Cerebellar nuclear complex (tissue), 1 donor: ENCODE measurements around the gene PAQR8.
A peak's percentile ranks its signal among the peaks of the same experiment; 100 is the strongest.

ENCODE experiments used
- DNase-seq, 2 experiments: peaks; one replicate each; lab custom pipeline; 2025; lab: John Stamatoyannopoulos, UW

PAQR8 gene, protein sequence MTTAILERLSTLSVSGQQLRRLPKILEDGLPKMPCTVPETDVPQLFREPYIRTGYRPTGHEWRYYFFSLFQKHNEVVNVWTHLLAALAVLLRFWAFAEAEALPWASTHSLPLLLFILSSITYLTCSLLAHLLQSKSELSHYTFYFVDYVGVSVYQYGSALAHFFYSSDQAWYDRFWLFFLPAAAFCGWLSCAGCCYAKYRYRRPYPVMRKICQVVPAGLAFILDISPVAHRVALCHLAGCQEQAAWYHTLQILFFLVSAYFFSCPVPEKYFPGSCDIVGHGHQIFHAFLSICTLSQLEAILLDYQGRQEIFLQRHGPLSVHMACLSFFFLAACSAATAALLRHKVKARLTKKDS

DNA sequence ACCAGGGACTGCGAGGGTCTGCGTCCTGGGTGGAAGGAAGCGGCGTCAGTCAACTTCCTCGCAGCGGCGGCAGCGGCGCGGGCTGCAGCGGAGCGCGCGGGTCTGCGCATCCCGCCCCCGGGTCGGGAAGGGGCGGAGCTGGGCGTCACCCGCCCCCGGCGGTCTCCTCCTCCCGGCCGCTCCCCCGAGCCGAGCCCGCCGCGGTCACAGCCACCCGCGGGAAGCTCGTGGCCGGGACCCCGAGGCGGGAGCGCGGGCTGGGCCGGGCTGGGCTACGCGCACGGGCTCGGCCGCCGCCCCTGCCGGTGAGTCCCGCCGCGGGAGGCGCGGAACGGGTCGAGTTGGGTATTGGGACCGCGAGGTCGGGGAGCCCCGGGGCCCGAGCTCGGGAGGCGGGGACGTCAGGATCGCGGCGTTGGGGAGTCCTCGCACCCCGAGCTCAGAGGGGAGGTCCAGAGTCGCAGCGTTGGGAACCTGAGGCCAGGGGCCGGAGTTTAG is at the start of gene PAQR8:
Gene PAQR8, plus strand, starts transcription at position 207 of the 498 bp plus-strand sequence. CDS start 41,063 bp downstream, outside the sequence.
- DNase-seq: peak in 1 of 2 experiments; percentile 28

DNA sequence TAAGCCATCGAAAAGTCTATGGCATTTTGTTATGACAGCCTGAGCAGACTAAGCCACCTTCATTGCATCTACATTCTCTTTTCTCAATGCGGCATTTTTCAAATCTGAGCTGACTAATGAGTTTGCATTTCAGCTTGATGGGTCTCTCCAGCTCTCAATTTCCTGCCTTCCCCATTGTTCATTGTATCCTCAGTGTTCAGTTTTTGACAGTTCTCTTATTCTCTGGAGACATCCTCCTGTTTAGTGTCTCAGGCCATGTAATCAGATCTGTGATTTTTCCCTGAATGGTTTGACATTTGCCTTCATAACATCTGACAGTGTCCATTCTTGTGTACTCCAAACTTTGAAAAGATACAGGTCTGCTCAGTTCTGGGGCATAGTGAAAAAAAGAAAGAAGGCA is 49.5 kb upstream of the PAQR8 start:
- no peak for DNase-seq

DNA sequence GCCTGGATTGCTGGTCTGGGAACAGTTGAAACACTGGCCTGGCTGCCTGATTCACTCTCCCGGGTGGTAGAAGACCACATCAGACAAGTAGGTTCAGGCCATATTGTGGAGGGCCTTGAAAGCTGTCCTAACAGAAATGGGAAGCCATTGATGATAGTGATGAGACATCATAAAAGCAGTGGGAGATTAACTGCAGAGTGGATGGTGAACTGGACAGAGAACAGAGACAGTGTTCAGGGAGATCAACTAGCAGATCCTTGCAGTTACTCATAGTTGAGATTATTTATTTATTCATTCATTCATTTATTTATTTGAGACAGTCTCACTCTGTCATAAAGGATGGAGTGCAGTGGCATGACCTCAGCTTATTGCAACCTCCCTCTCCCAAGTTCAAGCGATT is 47.2 kb upstream of the PAQR8 start:
- DNase-seq: no peak

DNA sequence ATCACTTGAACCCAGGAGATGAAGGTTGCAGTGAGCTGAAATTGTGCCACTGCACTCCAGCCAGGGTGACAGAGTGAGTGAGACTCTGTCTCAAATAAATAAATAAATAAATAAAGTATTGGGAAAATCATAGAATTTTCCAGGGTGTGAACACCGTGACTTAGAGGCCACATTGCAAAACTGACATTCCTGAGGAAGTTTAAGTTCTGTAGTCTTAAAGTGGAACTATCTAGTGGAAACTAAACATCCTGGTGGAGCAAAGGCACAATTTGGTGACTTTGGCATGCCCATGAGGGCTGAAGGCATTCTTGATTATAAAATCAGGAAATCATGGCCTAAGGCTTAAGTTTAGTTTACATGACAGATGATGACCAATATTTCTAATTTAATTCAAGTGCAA is 44.7 kb upstream of the PAQR8 start:
- DNase-seq: no peak

DNA sequence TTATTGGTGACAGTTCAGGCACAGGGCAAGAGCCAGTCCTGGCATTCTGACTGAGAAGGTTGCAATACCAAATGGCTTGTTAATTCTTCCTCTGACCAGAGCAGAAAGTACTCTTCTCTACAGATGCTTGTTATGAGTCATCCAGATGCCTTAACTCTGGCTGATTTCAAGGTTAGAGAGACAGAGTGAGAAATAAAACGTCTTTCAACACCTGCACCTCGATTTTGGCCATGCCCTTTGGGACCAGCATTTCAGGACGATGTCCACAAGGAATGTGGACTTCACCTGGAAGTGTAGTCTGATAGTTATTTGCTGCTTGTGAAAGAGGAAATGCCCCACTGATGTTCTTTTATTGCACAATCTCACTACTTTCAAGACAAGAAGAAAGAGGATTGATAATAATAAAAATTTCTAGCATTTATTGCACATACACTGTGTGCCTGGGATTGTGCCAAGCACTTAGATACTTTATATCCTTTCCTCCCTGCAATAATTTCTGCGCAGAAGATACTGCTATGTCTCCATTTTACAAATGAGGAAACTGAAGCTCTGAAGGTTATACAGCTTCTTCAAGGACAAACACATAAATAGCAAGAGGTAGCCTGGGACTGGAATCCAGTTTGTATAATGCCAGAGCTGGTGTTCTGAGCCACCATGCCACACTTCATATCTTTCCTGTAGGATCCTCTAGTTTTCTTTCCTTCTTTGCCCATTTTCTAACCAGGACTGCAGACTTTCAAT is 43.9 kb upstream of the PAQR8 start:
- no peak for DNase-seq

DNA sequence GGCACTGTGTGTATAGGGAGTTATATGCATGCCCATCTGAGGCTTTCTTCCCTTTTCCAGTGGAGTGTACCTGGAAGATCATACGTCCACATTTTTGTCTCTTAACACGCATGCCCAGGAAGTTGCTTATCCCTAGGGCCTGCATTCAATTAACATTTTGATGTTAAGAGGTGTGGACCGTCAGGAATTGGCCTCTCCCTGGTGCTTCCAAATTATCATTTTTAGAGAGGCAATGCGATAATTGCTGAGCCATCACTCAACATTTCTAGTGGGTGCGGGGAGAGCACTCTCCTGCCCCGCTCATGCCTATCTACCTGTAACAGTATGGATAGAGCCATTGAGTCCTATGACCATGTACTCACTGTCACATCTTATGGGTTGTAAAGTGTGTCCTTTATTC is 37.8 kb upstream of the PAQR8 start:
- DNase-seq: no peak

DNA sequence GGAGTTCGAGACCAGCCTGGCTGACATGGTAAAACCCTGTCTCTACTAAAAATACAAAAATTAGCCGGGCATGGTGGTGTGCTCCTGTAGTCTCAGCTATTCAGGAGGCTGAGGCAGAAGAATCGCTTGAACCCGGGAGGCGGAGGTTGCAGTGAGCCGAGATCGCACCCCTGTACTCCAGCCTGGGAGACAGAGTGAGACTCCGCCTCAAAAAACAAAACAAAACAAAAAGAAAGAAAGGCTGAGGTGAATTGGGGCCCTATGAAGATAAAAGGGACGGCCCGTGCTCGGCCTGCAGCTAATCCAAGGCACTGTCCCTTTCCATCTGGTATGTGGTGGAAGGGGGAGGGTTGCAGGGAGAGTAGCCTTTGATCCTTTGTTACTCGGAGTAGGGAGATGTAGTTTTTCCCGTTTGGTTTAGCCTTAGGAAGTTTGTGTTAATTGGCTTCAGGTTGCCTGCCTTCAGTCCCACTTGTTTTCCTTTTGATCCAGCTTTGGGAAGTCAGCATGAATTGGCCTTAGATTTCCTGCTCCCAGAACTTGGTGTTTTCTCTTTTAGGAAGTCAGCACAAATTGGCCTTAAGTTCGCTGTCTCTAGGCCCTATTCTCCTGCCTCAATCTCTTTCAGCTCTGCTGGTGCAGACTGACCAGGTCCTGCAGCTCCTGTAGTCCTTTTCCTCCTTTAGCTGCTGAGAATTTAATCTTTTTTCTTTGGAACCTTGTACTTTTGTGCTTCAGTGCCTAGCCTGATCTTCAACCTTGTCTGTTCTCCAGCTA is 36.1 kb upstream of the PAQR8 start:
- no peak for DNase-seq

DNA sequence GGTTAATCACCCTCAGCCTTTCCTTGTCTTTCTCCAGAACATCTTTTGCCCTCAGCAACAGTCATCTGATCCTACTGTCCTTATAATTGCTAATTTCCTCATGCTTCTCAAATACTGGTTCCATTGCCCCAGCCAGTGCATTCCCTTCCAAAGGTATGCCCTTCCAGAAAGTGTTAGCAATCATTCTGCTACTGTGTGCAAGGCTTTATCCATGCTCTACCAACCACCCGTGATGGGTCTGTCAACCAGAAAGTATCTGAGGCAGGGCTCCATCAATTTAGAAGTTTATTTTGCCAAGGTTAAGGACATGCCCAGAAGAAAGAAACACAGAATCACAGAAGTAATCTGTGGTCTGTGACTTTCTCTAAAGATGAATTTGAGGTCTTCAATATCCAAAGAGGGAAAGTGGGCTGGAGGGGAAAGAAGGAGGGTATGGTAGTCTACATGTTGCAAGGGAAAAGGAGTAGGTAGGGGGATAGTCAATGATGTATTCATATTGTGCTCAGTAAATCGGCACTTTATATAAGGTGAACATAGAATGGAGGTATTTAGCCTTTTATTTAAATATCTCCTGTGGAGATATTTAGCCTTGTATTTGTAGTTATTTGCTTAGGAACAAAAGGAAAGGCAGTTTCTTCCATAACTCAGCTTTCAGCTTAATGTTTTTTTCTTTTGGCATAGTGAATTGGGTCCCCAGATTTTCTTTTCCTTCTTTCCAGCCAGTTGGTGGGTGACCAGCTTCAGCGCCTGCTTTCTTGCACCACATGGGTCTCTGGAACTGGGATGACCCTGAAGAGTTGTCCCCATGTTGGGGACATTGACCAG is 35.2 kb upstream of the PAQR8 start:
- DNase-seq: no peak

DNA sequence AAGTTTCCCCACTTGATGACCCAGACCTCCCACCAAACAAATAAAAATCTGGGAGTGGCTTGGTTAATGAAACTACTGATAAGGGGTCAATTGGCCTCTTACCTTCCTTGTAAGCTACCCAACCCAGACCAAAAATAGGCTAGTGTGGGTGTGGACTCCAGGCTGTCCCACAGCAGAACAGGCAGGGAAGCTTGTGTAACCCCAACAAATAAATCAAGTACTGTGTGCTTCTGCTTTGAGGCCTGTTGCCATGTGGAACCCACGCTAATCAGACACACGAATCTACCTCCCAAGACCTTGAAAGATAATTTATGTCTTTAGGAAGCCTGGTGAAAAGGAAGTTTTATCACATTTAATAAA is 33.7 kb upstream of the PAQR8 start:
- no peak for DNase-seq

DNA sequence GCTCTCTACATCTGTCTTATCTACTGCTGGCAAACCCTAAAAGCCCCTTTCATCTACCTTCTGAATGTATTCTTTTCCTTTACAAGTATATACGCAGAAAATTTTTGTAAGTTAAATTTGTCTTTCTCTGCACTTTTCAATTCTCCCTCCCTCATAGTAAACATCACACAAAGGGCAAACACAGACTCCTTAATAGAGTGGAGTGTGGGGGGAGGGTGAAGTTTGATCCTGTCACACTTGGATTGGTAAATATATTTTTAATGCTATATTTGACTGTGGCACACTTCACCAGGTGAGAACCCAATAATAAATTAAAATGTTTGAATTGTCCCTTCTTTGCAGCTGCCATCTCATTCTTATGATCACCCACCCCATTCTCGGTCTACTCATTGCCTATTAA is 33.2 kb upstream of the PAQR8 start:
- DNase-seq: no peak

DNA sequence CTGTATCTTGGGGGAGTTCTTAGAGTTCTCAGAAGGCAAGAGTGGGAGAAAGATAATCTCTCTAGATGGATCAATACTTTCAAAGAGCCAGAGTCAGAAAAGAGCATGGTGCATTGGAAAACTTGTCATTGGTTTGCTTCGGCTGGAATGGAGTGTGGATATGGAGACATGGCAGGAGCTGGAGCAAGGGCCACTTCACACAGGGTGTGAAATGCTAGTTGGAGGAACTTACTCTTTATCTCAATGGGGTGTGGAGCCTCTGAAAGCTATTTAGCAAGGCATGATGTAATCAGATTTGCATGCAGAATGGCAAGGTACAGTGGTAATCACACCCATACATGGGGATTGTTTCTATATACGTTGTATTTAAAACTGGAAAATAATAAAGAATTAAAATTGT is 31.5 kb upstream of the PAQR8 start:
- no peak for DNase-seq

DNA sequence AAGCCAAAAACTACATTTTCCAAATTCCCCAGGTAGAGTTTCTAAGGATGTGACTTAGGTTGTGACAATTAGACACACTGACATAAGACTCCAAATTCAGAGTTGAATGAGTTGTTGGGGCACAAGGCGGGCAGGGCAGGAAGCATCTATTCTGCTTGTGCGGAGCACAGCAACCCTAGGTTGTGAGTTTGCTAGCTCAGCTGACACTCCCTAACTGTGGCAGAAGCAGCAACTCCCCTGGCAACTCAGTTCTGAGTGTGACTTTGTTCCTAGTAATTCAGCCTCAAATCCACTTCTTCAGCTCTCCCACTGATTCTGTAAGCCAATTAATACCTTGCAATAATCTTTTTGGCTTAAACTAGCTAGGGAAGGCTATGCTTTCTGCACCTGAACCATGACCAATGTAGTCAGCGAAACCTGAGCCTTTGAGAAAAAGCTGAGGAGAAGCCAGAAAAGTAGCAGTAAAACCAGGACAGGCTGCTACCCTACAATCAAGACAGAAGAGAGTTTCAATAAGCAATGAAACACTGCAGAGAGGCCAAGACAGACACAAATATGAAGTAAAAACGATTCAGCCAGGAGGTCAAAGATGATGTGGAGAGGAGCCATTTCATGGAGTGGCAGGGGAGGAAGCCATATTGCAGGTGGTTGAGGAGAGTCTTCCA is 30.0 kb upstream of the PAQR8 start:
- DNase-seq: no peak

DNA sequence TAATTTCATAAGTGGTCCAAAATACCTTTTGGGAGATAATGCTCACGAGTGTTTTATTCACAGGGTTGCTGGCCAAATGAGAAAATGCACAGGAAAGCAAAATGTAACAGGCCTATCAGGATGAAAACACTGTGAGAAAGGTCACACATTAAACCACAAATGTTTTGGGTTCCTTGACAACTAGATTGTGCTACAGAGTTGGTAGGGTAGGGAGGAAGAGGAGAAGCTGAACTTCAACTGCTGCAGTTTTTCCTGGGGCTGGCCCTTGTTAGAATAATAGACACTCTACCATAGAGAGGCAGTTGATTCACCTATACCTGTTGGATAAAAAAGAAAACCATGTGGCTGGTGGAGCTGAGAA is 28.1 kb upstream of the PAQR8 start:
- no peak for DNase-seq

DNA sequence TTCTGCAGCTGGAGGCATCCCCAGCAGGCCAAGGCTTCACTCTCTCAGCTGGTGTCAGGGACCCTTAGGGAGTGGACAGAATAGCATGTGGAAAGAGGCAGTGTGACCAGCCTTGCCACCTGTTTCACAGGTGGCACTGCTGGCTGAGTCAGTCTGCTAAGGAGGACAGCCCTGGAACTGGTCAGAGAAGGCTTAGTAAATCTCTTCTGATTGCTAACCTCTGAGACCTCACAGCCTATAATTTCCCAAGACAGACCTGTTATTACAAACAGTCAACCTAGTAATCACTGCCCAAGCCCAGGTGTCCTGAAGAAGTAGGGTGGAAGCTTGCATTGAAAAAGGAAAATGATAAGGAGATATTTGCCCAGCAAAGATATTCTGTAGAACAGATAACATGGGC is 26.4 kb upstream of the PAQR8 start:
- no peak for DNase-seq

DNA sequence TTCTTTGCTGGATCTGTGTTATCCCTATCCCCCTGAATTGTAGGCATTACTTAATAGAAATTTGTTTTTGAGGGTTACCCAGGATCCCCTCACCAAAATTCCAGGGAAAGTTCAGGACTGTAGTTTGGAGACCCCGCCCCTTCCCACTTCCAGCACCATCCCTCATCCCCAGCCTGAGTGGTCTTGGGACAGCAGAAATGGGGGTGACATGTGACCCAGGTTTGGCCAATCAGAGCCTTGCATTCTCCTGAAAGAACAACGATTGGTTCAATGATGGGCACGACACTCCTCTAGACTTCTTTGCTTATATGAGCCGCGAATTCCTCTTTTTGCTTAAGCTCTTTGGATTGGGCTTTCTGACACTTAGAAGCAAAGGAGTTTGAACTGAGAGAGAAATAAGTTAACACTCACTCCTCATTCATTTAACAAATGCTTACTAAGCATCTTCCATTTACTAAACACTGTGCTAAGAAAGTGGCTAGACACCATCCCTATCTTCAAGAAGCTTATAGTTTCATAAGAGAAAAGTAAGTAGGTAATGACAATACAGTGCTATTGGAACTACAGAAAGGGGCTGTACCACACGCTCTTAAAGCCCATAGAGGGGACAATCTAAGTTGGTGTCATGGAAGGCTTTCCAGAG is 24.9 kb upstream of the PAQR8 start:
- no peak for DNase-seq

DNA sequence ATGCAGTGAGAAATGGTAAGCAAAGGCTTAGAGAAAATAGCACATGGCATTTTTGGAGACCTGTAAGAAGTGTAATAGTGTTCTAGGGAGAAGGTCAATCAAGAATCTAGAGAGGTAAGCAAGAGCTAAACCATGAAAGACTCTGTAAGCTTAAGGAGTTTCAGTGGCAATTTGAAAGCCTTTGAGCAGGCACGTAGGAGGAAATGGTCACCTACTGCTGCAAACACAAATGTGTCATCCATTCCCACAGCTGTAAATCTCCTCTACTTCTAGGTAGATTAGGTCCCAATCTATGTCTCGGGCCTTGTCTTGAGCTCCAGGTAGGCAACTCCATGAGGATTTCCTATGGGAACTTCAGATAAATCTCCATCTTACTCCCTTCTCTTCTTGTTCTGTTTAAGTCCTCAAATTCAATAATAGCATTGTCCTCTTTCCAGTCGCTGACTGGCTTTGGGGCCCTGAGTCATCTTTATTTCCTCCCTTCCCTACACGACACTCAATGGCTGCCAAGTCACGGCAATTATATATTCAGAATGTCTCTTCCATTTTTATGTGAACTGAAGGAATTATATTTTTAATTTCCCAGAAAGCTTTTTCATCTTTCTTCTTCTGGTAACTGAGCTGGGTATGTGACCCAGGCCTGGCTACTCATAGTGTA is 24.2 kb upstream of the PAQR8 start:
- DNase-seq: no peak

DNA sequence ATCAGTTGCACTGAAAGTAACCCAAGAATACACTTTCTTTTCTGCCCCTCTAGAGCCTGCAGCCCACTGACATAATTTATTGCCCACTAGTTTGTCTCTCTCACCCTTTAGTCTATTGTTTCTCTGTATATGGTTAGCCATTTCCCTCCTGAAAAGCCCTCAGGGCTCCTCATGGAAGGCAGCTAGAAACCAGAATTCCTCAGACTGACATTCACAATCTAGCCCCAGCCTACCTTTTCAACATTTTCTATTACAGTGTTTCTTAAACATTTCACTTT is 21.4 kb upstream of the PAQR8 start:
- DNase-seq: no peak

DNA sequence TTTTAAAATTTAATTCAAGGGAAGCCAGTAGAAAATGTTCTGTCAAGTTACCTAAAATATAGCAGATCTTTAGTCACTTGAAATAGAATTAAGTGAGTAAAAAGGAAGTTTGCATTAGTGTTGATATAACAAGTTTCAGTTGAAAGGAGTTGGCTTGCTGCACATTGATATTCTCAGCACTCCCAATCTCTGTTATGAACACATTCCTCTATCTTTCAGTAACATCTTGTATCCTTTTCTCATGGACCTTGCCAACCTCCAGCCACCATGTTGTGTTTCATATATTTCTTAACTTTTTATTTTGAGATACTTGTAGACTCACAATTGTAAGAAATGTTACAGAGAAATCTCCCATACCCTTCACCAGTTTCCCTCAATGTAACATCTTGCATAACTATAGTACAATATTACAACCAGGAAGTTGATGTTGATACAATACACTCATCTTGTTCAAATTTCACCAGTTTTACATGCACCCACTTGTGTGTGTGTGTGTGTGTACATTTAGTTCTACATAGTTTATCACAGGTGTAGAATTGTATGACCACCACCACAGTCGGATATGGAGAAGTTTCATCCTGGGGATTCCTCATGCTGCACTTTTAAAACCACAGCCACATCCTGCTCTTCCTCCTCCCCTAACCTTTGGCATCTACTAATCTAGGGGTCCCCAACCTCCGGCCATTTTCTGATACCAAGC is 20.2 kb upstream of the PAQR8 start:
- no peak for DNase-seq

DNA sequence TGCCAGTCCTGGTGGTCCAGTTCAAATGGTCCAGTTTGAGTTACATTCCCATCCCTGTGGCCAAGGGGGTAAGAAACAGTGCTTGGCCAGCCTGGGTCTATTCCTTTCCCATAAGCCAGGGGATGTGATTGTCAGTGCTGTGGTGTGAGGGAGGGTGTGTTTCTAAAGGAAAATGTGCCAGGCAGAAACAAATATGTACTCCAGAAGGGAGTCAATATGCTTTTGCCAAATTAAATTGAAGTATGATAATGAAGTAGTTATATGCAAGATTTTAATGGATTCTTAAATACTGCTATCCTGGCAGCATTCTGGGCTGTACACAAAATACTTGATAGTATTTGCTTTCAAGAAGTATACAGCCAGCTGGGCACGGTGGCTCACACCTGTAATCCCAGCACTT is 16.6 kb upstream of the PAQR8 start:
- no peak for DNase-seq

DNA sequence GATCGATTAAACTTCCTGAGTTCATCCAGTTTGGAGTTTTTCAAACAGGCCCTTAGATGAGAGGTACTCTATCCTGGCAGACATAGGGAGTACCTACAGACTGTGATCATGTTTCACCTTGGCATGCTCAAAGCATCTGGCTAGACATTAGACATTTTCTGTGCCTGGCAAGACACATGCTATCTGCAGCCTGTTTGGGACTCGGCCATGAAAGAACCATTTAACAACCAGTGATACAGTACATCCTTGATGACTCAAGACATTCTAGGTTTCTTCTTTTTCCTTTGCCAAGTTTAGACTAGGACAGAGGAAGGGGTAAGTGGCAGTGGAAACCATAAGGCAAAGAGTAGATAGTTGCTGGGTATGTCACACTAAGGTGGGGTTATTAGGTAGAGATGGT is 15.4 kb upstream of the PAQR8 start:
- DNase-seq: no peak
